Heart left ventricle (tissue), 16 donors: ENCODE data around the gene MGLL. TPM values are rescaled to one million over a fixed set of nuclear protein-coding genes. Genes with fewer than 3 reads are reported as not detected.

ENCODE experiments used
- ATAC-seq, 4 donors: fragments of 200-7000 bp; cut with Tn5 transposase; one replicate each; pipeline ENCODE4 v1.9.1; 2020 to 2022; ENCODE audit warnings: moderate library complexity in 4 of 4, mild to moderate bottlenecking in 3 of 4, moderate number of reproducible peaks in 1 of 4
- DNase-seq, 5 donors: peaks; one replicate each; pipeline ENCODE4 v3.0.0-alpha.2; 2020
- H3K27ac ChIP-seq, 12 donors: fragments of 200-600 bp; sonication (generic) in 4 of 12; one replicate each; pipeline versions ENCODE4 v1.5.0 to v1.8.0; 2016 to 2022; ENCODE audit warnings: mild to moderate bottlenecking in 2 of 12
- H3K27me3 ChIP-seq, 9 donors: fragments of 200-600 bp; sonication (generic) in 2 of 9; one replicate each; pipeline versions ENCODE4 v1.5.1 to v1.8.0; 2016 to 2022; ENCODE audit warnings: mild to moderate bottlenecking in 3 of 9
- H3K36me3 ChIP-seq, 9 donors: fragments of 200-600 bp; sonication (generic) in 2 of 9; one replicate each; pipeline versions ENCODE4 v1.5.0 to v1.8.0; 2018 to 2022; ENCODE audit warnings: mild to moderate bottlenecking in 2 of 9
- H3K4me1 ChIP-seq, 12 donors: fragments of 200-600 bp; sonication (generic) in 4 of 12; one replicate each; pipeline versions ENCODE4 v1.5.0 to v1.8.0; 2016 to 2022; ENCODE audit warnings: mild to moderate bottlenecking in 3 of 12
- H3K4me3 ChIP-seq, 12 donors: fragments of 200-600 bp; sonication (generic) in 4 of 12; one replicate each; pipeline versions ENCODE4 v1.5.0 to v1.8.0; 2017 to 2022; ENCODE audit warnings: mild to moderate bottlenecking in 9 of 12, moderate library complexity in 4 of 12
- H3K9me3 ChIP-seq, 12 donors: fragments of 200-600 bp; sonication (generic) in 4 of 12; one replicate each; pipeline versions ENCODE4 v1.5.0 to v1.8.0; 2016 to 2022; ENCODE audit warnings: mild to moderate bottlenecking in 1 of 12
- CTCF ChIP-seq, 12 donors: fragments of 200-600 bp; sonication (generic) in 4 of 12; IDR thresholded peaks; one replicate each; pipeline versions ENCODE4 v1.5.0 to v1.8.0; 2018 to 2022; ENCODE audit warnings: antibody characterized with exemption in 12 of 12, mild to moderate bottlenecking in 5 of 12
- POLR2A ChIP-seq, 2 donors: fragments of 450-650 bp; IDR thresholded peaks; one replicate each; pipeline ENCODE4 v1.6.1; 2017; ENCODE audit warnings: antibody characterized with exemption in 2 of 2, mild to moderate bottlenecking in 2 of 2, moderate library complexity in 2 of 2
- WGBS, 4 donors: extraction: QIAGEN DNeasy Blood & Tissue Kit in 2 of 4; methylation state at CpG; one replicate each; pipeline versions ENCODE4 v1.1.5 to v1.1.7; 2013 to 2018; 5-methylcytosine and 5-hydroxymethylcytosine counted together
- intact Hi-C, 10 donors: fragments of 100-400 bp; cut with DNase I; formaldehyde crosslinking; loops; one replicate each; pipeline versions ENCODE4 v1.11.1 to v1.14.2; 2022
- long read RNA-seq, 3 donors: library from polyadenylated mRNA; unstranded; transcript quantifications; one replicate each; pipeline ENCODE4 v2.0.0, GENCODE V29; 2020 to 2021
- polyA plus RNA-seq, 2 donors: library from polyadenylated mRNA; stranded (reverse); fragments of 200-250 nt; gene quantifications; one replicate each; pipeline ENCODE4 v1.2.3, GENCODE V29; 2013
- total RNA-seq, 9 donors: library from RNA; depleted of rRNA in 2 of 9; stranded (reverse); fragments of >200 nt in 2 of 9; fragmentation: NEBNext Ultra II Directional in 3 of 9; extraction: Animal tissue kit (Norgen Biotek cat#: 25700) in 3 of 9; gene quantifications; one replicate each; pipeline versions ENCODE4 v1.1.0 to v1.2.4, GENCODE V29; 2016 to 2023
- donor health status: ischemic (EF 13 %, LVEDD 7.1; RV severe dilation, severe dysfunction).
- donor health status: healthy with polysubstance abuse.
- donor health status: DM: no; HTN: yes; CAD: no.
- donor health status: DM: no; HTN: no; CAD: no.
- donor health status: ischemic (EF 25% LVEDD 6.9; RV normal size, moderate dysfunction).
- donor health status: ischemic (EF 25% LVEDD 5.7; RV mildly dilated, moderate dysfunction).
- donor health status: healthy.
- donor health status: DM: yes; HTN: yes; CAD: no.
- donor health status: ischemic (EF 35%, LVEDD 5.7; RV mildly dilated, moderate dysfunction).
- donor health status: nonischemic (EF 11% LVEDD 7.7; RV severe dilation, severe dysfunction).
- donor health status: DM: yes; HTN: yes; CAD: no.
- donor health status: PGD.
- donor health status: ischemic (EF 29% LVEDD 5.4; RV normal size, mild dysfunction).
- donor health status: nonischemic (EF 23%, LVEDD 6.1; RV moderate dilation, normal function).

MGLL gene
- 100 to 1,000 TPM in 1 of 9 donors, 10 to 100 TPM in 8; 41.8 to 119 (median 78.9) TPM for total RNA-seq
- 10 to 100 TPM; 38.5 to 90.7 TPM for polyA plus RNA-seq
- long read RNA-seq, donor 1, full-length matches to known transcripts: 94 of 177 reads
- long read RNA-seq, donor 1, partial matches to known transcripts: 7 of 177 reads
- long read RNA-seq, donor 1, other reads (novel, unspliced or antisense): 76 of 177 reads
- long read RNA-seq, donor 2, full-length matches to known transcripts: 157 of 267 reads
- long read RNA-seq, donor 2, partial matches to known transcripts: 6 of 267 reads
- long read RNA-seq, donor 2, other reads (novel, unspliced or antisense): 104 of 267 reads
- long read RNA-seq, donor 3, full-length matches to known transcripts: 105 of 196 reads
- long read RNA-seq, donor 3, partial matches to known transcripts: 1 of 196 reads
- long read RNA-seq, donor 3, other reads (novel, unspliced or antisense): 90 of 196 reads

GRCh38 chr3:127822041-127822681, at the start of gene MGLL:
TSS of gene MGLL (minus strand) at chr3:127822515. CDS start at chr3:127822318, 197 bp downstream.
- ATAC-seq: peak; percentile 20 to 53 (median 36)
- intact Hi-C loops: loop anchor here in 9 of 10 donors (2.0 to 10.0 kb wide), 11 partner anchors 33 to 247 kb away; partner anchors contain the start of genes ABTB1 (in 2 of the 9) and TPRA1 (in 1 of the 9)
- Histone ChIP-seq H3K4me3 (peak within 1 kb of the TSS; percentile 67 to 99 (median 86)), H3K36me3 (peaks cover 0 to 32% (median 14%) of the 10 kb centered on the region in 9 donors), H3K27me3 (no peaks in the 10 kb centered on the region), H3K9me3 (peaks cover 0 to 4% (median 0%) of the 10 kb centered on the region in 12 donors), H3K27ac (peak within 1 kb of the TSS; percentile 75 to 97 (median 92)), H3K4me1 (peaks cover 3 to 53% (median 36%) of the 10 kb centered on the region in 12 donors)
- TF ChIP-seq POLR2A (IDR thresholded peaks at IDR 0.05) (no peak), CTCF (IDR thresholded peaks at IDR 0.05) (peak in 3 of 12 donors; percentile 6 to 10 (median 7))
- peak; percentile 55 to 80 (median 60) for DNase-seq
- WGBS, 4 donors: 2 to 3% (median 2%) methylated on average over 8 to 23 of the region's 23 CpGs

GRCh38 chr3:127870156-127870555, 47.8 kb upstream of the MGLL start:
- intact Hi-C loops: no loop called here
- ATAC-seq (no peak), DNase-seq (no peak)
- WGBS, 4 donors: 73 to 88% (median 83%) methylated on average over 4 of the region's 4 CpGs
- Histone ChIP-seq H3K27me3 (no peaks in the 10 kb centered on the region), H3K9me3 (no peaks in the 10 kb centered on the region), H3K27ac (no peak overlapping the region), H3K36me3 (no peaks in the 10 kb centered on the region), H3K4me1 (no peaks in the 10 kb centered on the region), H3K4me3 (no peak overlapping the region)
- TF ChIP-seq POLR2A (IDR thresholded peaks at IDR 0.05): no peak
- no peak for TF ChIP-seq CTCF (IDR thresholded peaks at IDR 0.05)

DNA sequence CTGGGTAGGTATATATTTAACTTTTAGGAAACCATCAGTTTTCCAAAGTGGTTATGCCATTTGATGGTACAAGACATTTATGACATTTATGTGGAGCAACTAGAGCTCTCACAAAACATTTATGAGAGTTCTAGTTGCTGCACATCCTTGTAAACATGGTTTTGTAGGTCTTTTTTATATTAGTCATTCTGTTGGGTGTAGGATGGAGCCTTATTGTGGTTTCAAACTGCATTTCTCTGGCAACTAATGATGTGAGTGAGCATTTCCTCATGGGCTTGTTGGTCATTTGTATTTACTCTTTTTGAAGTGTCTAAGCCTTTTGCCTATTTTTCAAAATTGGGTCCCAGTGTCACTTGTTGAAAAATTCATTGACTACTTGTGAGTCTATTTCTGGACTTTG, 45.7 kb upstream of the MGLL start:
- H3K9me3 ChIP-seq: no peaks in the 10 kb centered on the region
- H3K36me3 ChIP-seq: no peaks in the 10 kb centered on the region
- ATAC-seq (no peak), DNase-seq (no peak)
- intact Hi-C loops: no loop called here
- no peaks in the 10 kb centered on the region for H3K27me3 ChIP-seq
- no peak for TF ChIP-seq CTCF (IDR thresholded peaks at IDR 0.05)
- TF ChIP-seq POLR2A (IDR thresholded peaks at IDR 0.05): no peak
- H3K27ac ChIP-seq: no peak overlapping the region
- H3K4me1 ChIP-seq: peaks cover 0 to 2% (median 0%) of the 10 kb centered on the region in 12 donors
- no peak overlapping the region for H3K4me3 ChIP-seq

DNA sequence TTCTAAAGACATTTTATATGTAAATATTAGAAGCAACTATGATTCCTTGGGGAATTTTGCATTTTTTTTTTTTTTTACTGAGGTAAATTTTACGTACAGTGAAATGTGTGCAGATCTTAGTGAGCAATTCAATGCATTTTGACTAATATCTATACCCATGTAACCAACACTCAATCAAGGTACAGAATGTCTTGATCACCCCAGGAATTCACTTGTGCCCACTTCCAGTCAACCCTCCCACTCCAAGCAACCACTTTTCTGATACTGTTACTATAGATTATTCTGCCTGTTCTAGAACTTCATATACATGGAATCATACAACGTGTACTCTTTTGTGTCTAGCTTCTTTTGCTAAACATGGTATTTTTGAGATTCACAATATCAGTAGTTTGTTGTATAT, 45.1 kb upstream of the MGLL start:
- H3K27me3 ChIP-seq: no peaks in the 10 kb centered on the region
- ATAC-seq: no peak
- H3K36me3 ChIP-seq: no peaks in the 10 kb centered on the region
- peaks cover 0 to 2% (median 0%) of the 10 kb centered on the region in 12 donors for H3K4me1 ChIP-seq
- DNase-seq: no peak
- intact Hi-C loops: no loop called here
- H3K4me3 ChIP-seq: no peak overlapping the region
- H3K9me3 ChIP-seq: no peaks in the 10 kb centered on the region
- 92 to 97% (median 93%) methylated on average over 2 of the region's 2 CpGs for WGBS, 4 donors
- no peak for TF ChIP-seq CTCF (IDR thresholded peaks at IDR 0.05)
- no peak for TF ChIP-seq POLR2A (IDR thresholded peaks at IDR 0.05)
- H3K27ac ChIP-seq: no peak overlapping the region
